ENCODE measurements around the gene MEIOC. TPM values are rescaled to one million over a fixed set of nuclear protein-coding genes. Genes with fewer than 3 reads are reported as not detected.
A peak's percentile ranks its signal among the peaks of the same experiment; 100 is the strongest.

The MEIOC gene
- total and polyA plus RNA-seq, 2 of the 4 experiments (the other 2 are of a cell fraction): 0.27 to 0.36 TPM

DNA sequence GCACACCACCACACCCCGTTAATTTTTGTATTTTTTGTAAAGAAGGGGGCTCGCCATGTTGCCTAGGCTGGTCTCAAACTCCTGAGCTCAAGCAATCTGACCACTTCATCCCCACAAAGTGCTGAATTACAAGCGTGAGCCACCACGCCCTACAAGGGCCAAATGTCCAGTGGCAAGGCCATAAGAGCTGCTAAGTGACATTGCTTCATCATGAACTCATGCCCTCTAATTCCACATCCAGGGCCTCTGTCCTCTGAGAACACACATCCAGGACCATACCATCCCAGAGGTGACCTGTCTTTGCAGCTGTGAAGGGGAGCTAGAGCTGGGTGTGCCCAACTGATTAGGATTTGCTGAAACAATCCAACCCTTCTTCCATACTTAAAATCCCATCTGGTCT is 25.6 kb upstream of the MEIOC start:
- Histone ChIP-seq H3K4me2 (ENCODE audit: low read depth, low read length) (no peak overlapping the region), H3K56ac (ENCODE audit: extremely low read depth, insufficient read depth, low read length) (no peak overlapping the region), H2BK5ac (ENCODE audit: low read depth, low read length, poor library complexity, severe bottlenecking) (no peak overlapping the region), H4K91ac (ENCODE audit: insufficient read depth, low read depth, low read length) (no peak overlapping the region), H2AFZ (replicated peaks; ENCODE audit: low read length, poor library complexity) (peak overlapping the region; percentile 40), H2AK5ac (ENCODE audit: low read depth, low read length) (no peak overlapping the region), H3K4me1 (ENCODE audit: control insufficient read depth, insufficient read depth, low read length) (peaks cover 6% of the 10 kb centered on the region; the same call in 1 of the 2 replicates), H2AK9ac (replicated peaks; ENCODE audit: low read depth, low read length, poor library complexity) (no peak overlapping the region), H3K27ac (ENCODE audit: insufficient read depth, low read length) (no peak overlapping the region), H3K36me3 (ENCODE audit: control insufficient read depth, insufficient read depth, low read length) (no peaks in the 10 kb centered on the region), H3K4ac (ENCODE audit: low read depth, low read length) (no peak overlapping the region), H3K4me3 (ENCODE audit: insufficient read depth, low read depth, low read length) (no peak overlapping the region), H4K5ac (ENCODE audit: low read depth, low read length) (no peak overlapping the region), H2BK15ac (ENCODE audit: low read depth, low read length) (no peak overlapping the region), H3K23ac (ENCODE audit: low read depth, low read length) (no peak overlapping the region; the same call in 1 of the 2 replicates), H4K20me1 (ENCODE audit: insufficient read depth, low read length) (no peaks in the 10 kb centered on the region), H2BK20ac (ENCODE audit: low read depth, low read length) (no peak overlapping the region), H3K14ac (replicated peaks; ENCODE audit: low read depth, low read length) (no peak overlapping the region), H3K9ac (ENCODE audit: low read depth, low read length) (no peak overlapping the region), H3K27me3 (ENCODE audit: control insufficient read depth, insufficient read depth, low read length) (no peaks in the 10 kb centered on the region), H3K9me3 (ENCODE audit: control insufficient read depth, insufficient read depth, low read length) (no peaks in the 10 kb centered on the region), H2BK120ac (ENCODE audit: low read depth, low read length) (no peak overlapping the region), H3K79me1 (ENCODE audit: low read depth in 1 of 2, low read length in 2 of 2) (no peaks in the 10 kb centered on the region), H4K8ac (ENCODE audit: low read depth in 2 of 2, low read length in 2 of 2) (no peak overlapping the region), H3K9me1 (ENCODE audit: insufficient read depth, low read length) (no peaks in the 10 kb centered on the region), H3K18ac (ENCODE audit: low read depth, low read length) (no peak overlapping the region)
- no peak for TF ChIP-seq NFE2L2 (IDR thresholded peaks at IDR 0.05; ENCODE audit: low read depth, low read length)
- TF ChIP-seq MAZ (IDR thresholded peaks at IDR 0.05; ENCODE audit: borderline replicate concordance, low read depth, low read length): no peak
- TF ChIP-seq FOS (IDR thresholded peaks at IDR 0.05; ENCODE audit: low read depth, low read length): no peak
- no peak for TF ChIP-seq RCOR1 (IDR thresholded peaks at IDR 0.05; ENCODE audit: insufficient replicate concordance, low read length)
- TF ChIP-seq, protein P1, sequence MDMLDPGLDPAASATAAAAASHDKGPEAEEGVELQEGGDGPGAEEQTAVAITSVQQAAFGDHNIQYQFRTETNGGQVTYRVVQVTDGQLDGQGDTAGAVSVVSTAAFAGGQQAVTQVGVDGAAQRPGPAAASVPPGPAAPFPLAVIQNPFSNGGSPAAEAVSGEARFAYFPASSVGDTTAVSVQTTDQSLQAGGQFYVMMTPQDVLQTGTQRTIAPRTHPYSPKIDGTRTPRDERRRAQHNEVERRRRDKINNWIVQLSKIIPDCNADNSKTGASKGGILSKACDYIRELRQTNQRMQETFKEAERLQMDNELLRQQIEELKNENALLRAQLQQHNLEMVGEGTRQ (IDR thresholded peaks at IDR 0.05; ENCODE audit: low read depth, low read length): no peak
- dilution Hi-C loops (cut with HindIII; ENCODE audit: low sequenced_read_pairs, unreplicated experiment): no loop called here
- ChIA-PET POLR2A (ENCODE audit: unreplicated experiment) (interaction anchor here (1.0 kb wide), 1 partner anchor 74 kb away, joined by 3 read pairs; the partner anchor contains the start of gene FZD2), CTCF (interaction anchor here (0.9 to 1.5 kb wide), 2 partner anchors 97 to 100 kb away, joined by 3 to 4 read pairs; no protein-coding TSS in a partner anchor)
- intact Hi-C loops (cut with micrococcal nuclease): no loop called here
- ATAC-seq (ENCODE audit: low read depth) (no peak), DNase-seq (no peak)
- WGBS, 2 experiments (ENCODE audit: extremely low coverage in 2 of 2, insufficient read length in 1 of 2): 60% methylated on average over 1 of the region's 4 CpGs; no CpG with 5 or more reads in 1 of the 2 experiments
- no TSS peak for BruUV-seq (replicated peaks)
- in situ Hi-C loops (cut with MboI; ENCODE audit: low sequenced_read_pairs): loop anchor here (5.0 to 25.0 kb wide), 2 partner anchors 98 to 418 kb away; partner anchors contain the start of gene UBTF

Measured in IMR-90 (cell line).